HG02759 (cell line): ENCODE results near the gene ACAA2.

Experiments
- ATAC-seq: cut with Tn5 transposase; IDR thresholded peaks from one replicate; pipeline ENCODE4 v1.9.1; 2021; ENCODE audit warnings: mild to moderate bottlenecking, moderate library complexity; ENCODE audit not compliant: unreplicated experiment

The ACAA2 gene

GRCh38 chr18:49813319-49814146, at the start of gene ACAA2:
ACAA2 (minus strand) TSS chr18:49813533; CDS start chr18:49813484, 49 bp downstream.
- peak; percentile 89 for ATAC-seq

GRCh38 chr18:49862656-49863385, 49.5 kb upstream of the ACAA2 start:
- ATAC-seq: no peak

GRCh38 chr18:49861659-49862058, 48.3 kb upstream of the ACAA2 start:
- ATAC-seq: no peak

- no peak for ATAC-seq
Measured at GRCh38 chr18:49859725-49860124, 46.4 kb upstream of the ACAA2 start.

- no peak for ATAC-seq
Measured at GRCh38 chr18:49859021-49859359, 45.7 kb upstream of the ACAA2 start.

GRCh38 chr18:49858309-49859020, 45.1 kb upstream of the ACAA2 start:
- ATAC-seq: no peak

GRCh38 chr18:49857708-49858107, 44.4 kb upstream of the ACAA2 start:
- no peak for ATAC-seq

GRCh38 chr18:49856496-49856895, 43.2 kb upstream of the ACAA2 start:
- ATAC-seq: no peak

GRCh38 chr18:49855711-49856415, 42.5 kb upstream of the ACAA2 start:
- ATAC-seq: no peak

GRCh38 chr18:49854681-49855080, 41.3 kb upstream of the ACAA2 start:
- no peak for ATAC-seq

- ATAC-seq: no peak
Measured at GRCh38 chr18:49853436-49853835, 40.1 kb upstream of the ACAA2 start.

- no peak for ATAC-seq
Measured at GRCh38 chr18:49853011-49853410, 39.7 kb upstream of the ACAA2 start.

- no peak for ATAC-seq
Measured at GRCh38 chr18:49851624-49852023, 38.3 kb upstream of the ACAA2 start.

GRCh38 chr18:49850636-49851035, 37.3 kb upstream of the ACAA2 start:
- ATAC-seq: no peak

- ATAC-seq: no peak
Measured at GRCh38 chr18:49849331-49850217, 36.2 kb upstream of the ACAA2 start.

GRCh38 chr18:49848115-49848514, 34.8 kb upstream of the ACAA2 start:
- no peak for ATAC-seq

GRCh38 chr18:49847524-49847923, 34.2 kb upstream of the ACAA2 start:
- no peak for ATAC-seq

GRCh38 chr18:49846718-49847470, 33.6 kb upstream of the ACAA2 start:
- ATAC-seq: no peak

- no peak for ATAC-seq
Measured at GRCh38 chr18:49846361-49846662, 33.0 kb upstream of the ACAA2 start.
